ENCODE data around the gene QKI.

Gene QKI

GRCh38 chr6:163570579-163571231, 156.2 kb downstream of the QKI start:
- no peak for TF ChIP-seq GABPA (IDR thresholded peaks at IDR 0.05; ENCODE audit: low read depth)
- TF ChIP-seq, protein P1, sequence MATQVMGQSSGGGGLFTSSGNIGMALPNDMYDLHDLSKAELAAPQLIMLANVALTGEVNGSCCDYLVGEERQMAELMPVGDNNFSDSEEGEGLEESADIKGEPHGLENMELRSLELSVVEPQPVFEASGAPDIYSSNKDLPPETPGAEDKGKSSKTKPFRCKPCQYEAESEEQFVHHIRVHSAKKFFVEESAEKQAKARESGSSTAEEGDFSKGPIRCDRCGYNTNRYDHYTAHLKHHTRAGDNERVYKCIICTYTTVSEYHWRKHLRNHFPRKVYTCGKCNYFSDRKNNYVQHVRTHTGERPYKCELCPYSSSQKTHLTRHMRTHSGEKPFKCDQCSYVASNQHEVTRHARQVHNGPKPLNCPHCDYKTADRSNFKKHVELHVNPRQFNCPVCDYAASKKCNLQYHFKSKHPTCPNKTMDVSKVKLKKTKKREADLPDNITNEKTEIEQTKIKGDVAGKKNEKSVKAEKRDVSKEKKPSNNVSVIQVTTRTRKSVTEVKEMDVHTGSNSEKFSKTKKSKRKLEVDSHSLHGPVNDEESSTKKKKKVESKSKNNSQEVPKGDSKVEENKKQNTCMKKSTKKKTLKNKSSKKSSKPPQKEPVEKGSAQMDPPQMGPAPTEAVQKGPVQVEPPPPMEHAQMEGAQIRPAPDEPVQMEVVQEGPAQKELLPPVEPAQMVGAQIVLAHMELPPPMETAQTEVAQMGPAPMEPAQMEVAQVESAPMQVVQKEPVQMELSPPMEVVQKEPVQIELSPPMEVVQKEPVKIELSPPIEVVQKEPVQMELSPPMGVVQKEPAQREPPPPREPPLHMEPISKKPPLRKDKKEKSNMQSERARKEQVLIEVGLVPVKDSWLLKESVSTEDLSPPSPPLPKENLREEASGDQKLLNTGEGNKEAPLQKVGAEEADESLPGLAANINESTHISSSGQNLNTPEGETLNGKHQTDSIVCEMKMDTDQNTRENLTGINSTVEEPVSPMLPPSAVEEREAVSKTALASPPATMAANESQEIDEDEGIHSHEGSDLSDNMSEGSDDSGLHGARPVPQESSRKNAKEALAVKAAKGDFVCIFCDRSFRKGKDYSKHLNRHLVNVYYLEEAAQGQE (IDR thresholded peaks at IDR 0.05; ENCODE audit: insufficient replicate concordance, low read depth) = no peak
- no peak for TF ChIP-seq CTCF (IDR thresholded peaks at IDR 0.05; ENCODE audit: insufficient read depth, low read length)
- TF ChIP-seq POLR2AphosphoS5 (IDR thresholded peaks at IDR 0.05; ENCODE audit: low read depth) = no peak
- DNase-seq (ENCODE audit: low read depth in 1 of 2, low spot score in 1 of 2) = no peak
- Histone ChIP-seq H3K27me3 (ENCODE audit: insufficient read depth, poor library complexity, severe bottlenecking) (no peaks in the 10 kb centered on the region), H3K27ac (replicated peaks) (no peak overlapping the region), H3K4me3 (replicated peaks; ENCODE audit: insufficient read depth, low read length) (no peak overlapping the region)

GRCh38 chr6:163571730-163572129, 157.2 kb downstream of the QKI start:
- no peak for DNase-seq (ENCODE audit: low read depth in 1 of 2, low spot score in 1 of 2)
- H3K4me3 ChIP-seq (replicated peaks; ENCODE audit: insufficient read depth, low read length) = no peak overlapping the region
- no peak for TF ChIP-seq CTCF (IDR thresholded peaks at IDR 0.05; ENCODE audit: insufficient read depth, low read length)
- TF ChIP-seq SPI1 (IDR thresholded peaks at IDR 0.05; ENCODE audit: borderline replicate concordance, low read depth) = no peak
- TF ChIP-seq GABPA (IDR thresholded peaks at IDR 0.05; ENCODE audit: low read depth) = no peak
- no peak for TF ChIP-seq POLR2AphosphoS5 (IDR thresholded peaks at IDR 0.05; ENCODE audit: low read depth)
- TF ChIP-seq, protein P1 (IDR thresholded peaks at IDR 0.05; ENCODE audit: insufficient replicate concordance, low read depth) = no peak
- H3K27ac ChIP-seq (replicated peaks) = no peak overlapping the region
- no peaks in the 10 kb centered on the region for H3K27me3 ChIP-seq (ENCODE audit: insufficient read depth, poor library complexity, severe bottlenecking)

- TF ChIP-seq SPI1 (IDR thresholded peaks at IDR 0.05; ENCODE audit: borderline replicate concordance, low read depth) = no peak
- no peaks in the 10 kb centered on the region for H3K27me3 ChIP-seq (ENCODE audit: insufficient read depth, poor library complexity, severe bottlenecking)
- H3K27ac ChIP-seq (replicated peaks) = no peak overlapping the region
- no peak overlapping the region for H3K4me3 ChIP-seq (replicated peaks; ENCODE audit: insufficient read depth, low read length)
- no peak for DNase-seq (ENCODE audit: low read depth in 1 of 2, low spot score in 1 of 2)
Measured at GRCh38 chr6:163572612-163573011, 158.1 kb downstream of the QKI start.

GRCh38 chr6:163573503-163574179, 159.1 kb downstream of the QKI start:
- TF ChIP-seq GABPA (IDR thresholded peaks at IDR 0.05; ENCODE audit: low read depth) = no peak
- no peak for TF ChIP-seq SPI1 (IDR thresholded peaks at IDR 0.05; ENCODE audit: borderline replicate concordance, low read depth)
- TF ChIP-seq POLR2AphosphoS5 (IDR thresholded peaks at IDR 0.05; ENCODE audit: low read depth) = no peak
- TF ChIP-seq CTCF (IDR thresholded peaks at IDR 0.05; ENCODE audit: insufficient read depth, low read length) = no peak
- TF ChIP-seq, protein P1 (IDR thresholded peaks at IDR 0.05; ENCODE audit: insufficient replicate concordance, low read depth) = no peak
- Histone ChIP-seq H3K27me3 (ENCODE audit: insufficient read depth, poor library complexity, severe bottlenecking) (no peaks in the 10 kb centered on the region), H3K27ac (replicated peaks) (no peak overlapping the region), H3K4me3 (replicated peaks; ENCODE audit: insufficient read depth, low read length) (no peak overlapping the region)
- no peak for DNase-seq (ENCODE audit: low read depth in 1 of 2, low spot score in 1 of 2)

Data from HL-60 (cell line).